Lung (tissue), 12 donors: ENCODE results near the gene PROM2. TPM values are rescaled to one million over a fixed set of nuclear protein-coding genes. Genes with fewer than 3 reads are reported as not detected.

ENCODE experiments used
- ATAC-seq: fragments of 200-7000 bp; cut with Tn5 transposase; one replicate; pipeline ENCODE4 v1.9.1; 2020; ENCODE audit warnings: moderate number of reproducible peaks; ENCODE audit not compliant: insufficient read depth, low FRiP score
- DNase-seq, 3 donors: peaks; one replicate each; pipeline ENCODE4 v3.0.0-alpha.2; 2013 to 2017
- H3K27ac ChIP-seq, 2 donors: one replicate each; pipeline ENCODE4 v1.5.1; 2013; ENCODE audit warnings: mild to moderate bottlenecking in 2 of 2, moderate library complexity in 2 of 2, control low read depth in 1 of 2, inconsistent platforms in 1 of 2, low read depth in 1 of 2, low read length in 1 of 2
- H3K27me3 ChIP-seq, 3 donors: one replicate each; pipeline ENCODE4 v1.5.1; 2013; ENCODE audit warnings: low read length in 2 of 3; ENCODE audit not compliant: control insufficient read depth in 3 of 3, insufficient read depth in 3 of 3
- H3K36me3 ChIP-seq, 4 donors: one replicate each; pipeline ENCODE4 v1.5.1; 2013; ENCODE audit warnings: low read length in 4 of 4, mild to moderate bottlenecking in 1 of 4, moderate library complexity in 1 of 4; ENCODE audit not compliant: control insufficient read depth in 4 of 4, insufficient read depth in 4 of 4
- H3K4me1 ChIP-seq, 5 donors: one replicate each; pipeline ENCODE4 v1.5.1; 2013; ENCODE audit warnings: low read length in 5 of 5, mild to moderate bottlenecking in 2 of 5, moderate library complexity in 1 of 5; ENCODE audit not compliant: control insufficient read depth in 5 of 5, insufficient read depth in 5 of 5
- H3K4me3 ChIP-seq: one replicate; pipeline ENCODE4 v1.5.1; 2013; ENCODE audit warnings: mild to moderate bottlenecking, control low read depth, moderate library complexity
- H3K9ac ChIP-seq, 2 donors: one replicate each; pipeline ENCODE4 v1.5.1; 2013; ENCODE audit warnings: low read length in 2 of 2, control low read depth in 1 of 2; ENCODE audit not compliant: insufficient read depth in 1 of 2
- H3K9me3 ChIP-seq, 4 donors: one replicate each; pipeline ENCODE4 v1.5.1; 2013; ENCODE audit warnings: low read length in 3 of 4, mild to moderate bottlenecking in 1 of 4, moderate library complexity in 1 of 4; ENCODE audit not compliant: control insufficient read depth in 4 of 4, insufficient read depth in 3 of 4
- WGBS, 2 donors: extraction: QIAGEN DNeasy Blood & Tissue Kit; methylation state at CpG; one replicate each; pipeline ENCODE4 v1.1.7; 2013; 5-methylcytosine and 5-hydroxymethylcytosine counted together
- polyA plus RNA-seq, 2 donors: library from polyadenylated mRNA; stranded (reverse); fragments of 200-250 nt; gene quantifications; one replicate each; pipeline ENCODE4 v1.2.1, GENCODE V29; 2013
- total RNA-seq, 2 donors: library from RNA; depleted of rRNA in 1 of 2; stranded (reverse); fragments of >200 nt in 1 of 2; gene quantifications; one replicate each; pipeline ENCODE4 v1.2.1, GENCODE V29; 2014 to 2021
- TF ChIP-seq, protein P1 (sequence below): IDR thresholded peaks from 2 replicates; pipeline ENCODE4 v1.5.1; 2012; ENCODE audit warnings: mild to moderate bottlenecking; ENCODE audit errors: control extremely low read depth, extremely low read depth
- donor health status: control.
- donor health status: control.
- donor health status: Bipolar disorder and iron deficiency.
- donor health status: healthy.
- donor health status: DM: yes; HTN: yes; CAD: no.

Gene PROM2
- total and polyA plus RNA-seq, 4 donors: 4.1 to 11.5 (median 5.2) TPM

GRCh38 chr2:95298486-95299111 is 24.4 kb downstream of the PROM2 start:
- no peaks in the 10 kb centered on the region for H3K27me3 ChIP-seq
- TF ChIP-seq, protein P1, sequence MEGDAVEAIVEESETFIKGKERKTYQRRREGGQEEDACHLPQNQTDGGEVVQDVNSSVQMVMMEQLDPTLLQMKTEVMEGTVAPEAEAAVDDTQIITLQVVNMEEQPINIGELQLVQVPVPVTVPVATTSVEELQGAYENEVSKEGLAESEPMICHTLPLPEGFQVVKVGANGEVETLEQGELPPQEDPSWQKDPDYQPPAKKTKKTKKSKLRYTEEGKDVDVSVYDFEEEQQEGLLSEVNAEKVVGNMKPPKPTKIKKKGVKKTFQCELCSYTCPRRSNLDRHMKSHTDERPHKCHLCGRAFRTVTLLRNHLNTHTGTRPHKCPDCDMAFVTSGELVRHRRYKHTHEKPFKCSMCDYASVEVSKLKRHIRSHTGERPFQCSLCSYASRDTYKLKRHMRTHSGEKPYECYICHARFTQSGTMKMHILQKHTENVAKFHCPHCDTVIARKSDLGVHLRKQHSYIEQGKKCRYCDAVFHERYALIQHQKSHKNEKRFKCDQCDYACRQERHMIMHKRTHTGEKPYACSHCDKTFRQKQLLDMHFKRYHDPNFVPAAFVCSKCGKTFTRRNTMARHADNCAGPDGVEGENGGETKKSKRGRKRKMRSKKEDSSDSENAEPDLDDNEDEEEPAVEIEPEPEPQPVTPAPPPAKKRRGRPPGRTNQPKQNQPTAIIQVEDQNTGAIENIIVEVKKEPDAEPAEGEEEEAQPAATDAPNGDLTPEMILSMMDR: no peak
- H3K27ac ChIP-seq: no peak overlapping the region
- no peak for DNase-seq
- no peaks in the 10 kb centered on the region for H3K9me3 ChIP-seq
- H3K4me3 ChIP-seq: no peak overlapping the region
- H3K4me1 ChIP-seq: peaks cover 0 to 22% (median 0%) of the 10 kb centered on the region in 5 donors
- 87 to 93% methylated on average over 9 of the region's 9 CpGs for WGBS, 2 donors
- H3K36me3 ChIP-seq: no peaks in the 10 kb centered on the region
- no peak overlapping the region for H3K9ac ChIP-seq
- ATAC-seq: no peak

DNA sequence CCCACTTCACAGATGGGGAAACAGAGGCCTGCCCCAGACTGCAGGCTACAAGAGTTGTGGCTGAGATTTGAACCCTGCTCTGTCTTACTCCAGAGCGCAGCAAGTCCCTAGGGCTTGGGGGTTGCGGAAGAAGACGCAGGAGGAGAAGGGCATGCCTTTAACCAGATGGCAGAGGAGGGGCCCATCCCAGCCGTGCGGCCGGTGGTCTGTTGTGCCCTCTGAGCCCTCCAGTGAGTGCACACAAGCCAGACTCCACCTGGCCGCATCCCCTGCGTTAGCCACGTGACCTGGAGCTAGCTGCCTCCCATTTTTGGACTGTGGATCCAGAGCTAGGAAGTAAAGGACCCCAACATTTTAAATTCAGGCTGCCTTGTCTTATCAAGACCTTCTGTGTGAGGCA is 25.7 kb downstream of the PROM2 start:
- WGBS, 2 donors: 73 to 91% methylated on average over 9 of the region's 9 CpGs
- DNase-seq: no peak

GRCh38 chr2:95300450-95300849 is 26.2 kb downstream of the PROM2 start:
- TF ChIP-seq, protein P1: no peak
- H3K4me1 ChIP-seq: peaks cover 0 to 22% (median 0%) of the 10 kb centered on the region in 5 donors
- H3K27ac ChIP-seq: no peak overlapping the region
- no peak overlapping the region for H3K4me3 ChIP-seq
- no peaks in the 10 kb centered on the region for H3K27me3 ChIP-seq
- no peak overlapping the region for H3K9ac ChIP-seq
- WGBS, 2 donors: 20 to 40% methylated on average over 11 of the region's 11 CpGs
- no peaks in the 10 kb centered on the region for H3K9me3 ChIP-seq
- DNase-seq (peak; percentile 25 to 72 (median 60)), ATAC-seq (no peak)
- H3K36me3 ChIP-seq: no peaks in the 10 kb centered on the region

More for the DNA sequence above, 25.7 kb downstream of the PROM2 start:
- peaks cover 0 to 22% (median 0%) of the 10 kb centered on the region in 5 donors for H3K4me1 ChIP-seq
- H3K27ac ChIP-seq: no peak overlapping the region
- no peaks in the 10 kb centered on the region for H3K36me3 ChIP-seq
- no peak overlapping the region for H3K9ac ChIP-seq
- ATAC-seq: no peak
- TF ChIP-seq, protein P1: no peak
- H3K27me3 ChIP-seq: no peaks in the 10 kb centered on the region
- H3K9me3 ChIP-seq: no peaks in the 10 kb centered on the region
- no peak overlapping the region for H3K4me3 ChIP-seq

- ATAC-seq: no peak
- H3K4me3 ChIP-seq: no peak overlapping the region
- peaks cover 0 to 20% (median 2%) of the 10 kb centered on the region in 5 donors for H3K4me1 ChIP-seq
- no peak overlapping the region for H3K27ac ChIP-seq
- no peak overlapping the region for H3K9ac ChIP-seq
- WGBS, 2 donors: 86 to 95% methylated on average over 4 of the region's 4 CpGs
- TF ChIP-seq, protein P1: no peak
- no peaks in the 10 kb centered on the region for H3K36me3 ChIP-seq
- H3K27me3 ChIP-seq: no peaks in the 10 kb centered on the region
- no peaks in the 10 kb centered on the region for H3K9me3 ChIP-seq
- DNase-seq: no peak
Observed at GRCh38 chr2:95301186-95301585, 26.9 kb downstream of the PROM2 start.
